ENCODE data around the gene ASCL2.

Gene ASCL2

GRCh38 chr11:2270322-2271076 lies at the start of gene ASCL2:
ASCL2 (minus strand) TSS chr11:2270588; CDS start chr11:2270332, 256 bp downstream.
- DNase-seq: no peak

GRCh38 chr11:2319791-2320472 lies 49.5 kb upstream of the ASCL2 start:
- no peak for DNase-seq

- no peak for DNase-seq
Measured at GRCh38 chr11:2318707-2319106, 48.3 kb upstream of the ASCL2 start.

- DNase-seq: no peak
Measured at GRCh38 chr11:2318123-2318522, 47.7 kb upstream of the ASCL2 start.

GRCh38 chr11:2317354-2318050 lies 47.1 kb upstream of the ASCL2 start:
- no peak for DNase-seq

- DNase-seq: no peak
Measured at GRCh38 chr11:2316963-2317244, 46.5 kb upstream of the ASCL2 start.

GRCh38 chr11:2316169-2316962 lies 46.0 kb upstream of the ASCL2 start:
- no peak for DNase-seq

GRCh38 chr11:2315395-2316168 lies 45.2 kb upstream of the ASCL2 start:
- no peak for DNase-seq

- DNase-seq: peak; percentile 36
Measured at GRCh38 chr11:2314525-2315394, 44.4 kb upstream of the ASCL2 start.

- no peak for DNase-seq
Measured at GRCh38 chr11:2314136-2314524, 43.7 kb upstream of the ASCL2 start.

GRCh38 chr11:2313051-2313951 lies 42.9 kb upstream of the ASCL2 start:
- no peak for DNase-seq

- DNase-seq: no peak
Measured at GRCh38 chr11:2312232-2313042, 42.0 kb upstream of the ASCL2 start.

- DNase-seq: peak; percentile 21
Measured at GRCh38 chr11:2311353-2312133, 41.2 kb upstream of the ASCL2 start.

- DNase-seq: no peak
Measured at GRCh38 chr11:2310786-2311352, 40.5 kb upstream of the ASCL2 start.

GRCh38 chr11:2310073-2310785 lies 39.8 kb upstream of the ASCL2 start:
- no peak for DNase-seq

GRCh38 chr11:2309251-2310072 lies 39.1 kb upstream of the ASCL2 start:
- no peak for DNase-seq

- DNase-seq: no peak
Measured at GRCh38 chr11:2308713-2309112, 38.3 kb upstream of the ASCL2 start.

Measured in DMS79 (cell line).